ENCODE data around the gene GORASP2. TPM values are rescaled to one million over a fixed set of nuclear protein-coding genes. Genes with fewer than 3 reads are reported as not detected.

Gene GORASP2
- total and polyA plus RNA-seq, 3 experiments from 2014 or later: 70.7 to 101 (median 80.9) TPM

- H3K9me3 Mint-ChIP-seq: no peaks in the 10 kb centered on the region
- POLR2A ChIA-PET: no interaction called here
Measured at GRCh38 chr2:170996316-170996715, 67.3 kb downstream of the GORASP2 start.

GRCh38 chr2:170997893-170998597 is 69.0 kb downstream of the GORASP2 start:
- Histone ChIP-seq H3K4me1 (ENCODE audit: insufficient read depth, low read length) (no peaks in the 10 kb centered on the region), H3K9me3 (ENCODE audit: low read length) (no peaks in the 10 kb centered on the region), H3K27me3 (ENCODE audit: insufficient read depth, low read length, poor library complexity, severe bottlenecking) (no peaks in the 10 kb centered on the region), H3K36me3 (ENCODE audit: insufficient read depth, low read length) (peaks cover 11% of the 10 kb centered on the region), H3K4me3 (ENCODE audit: low read length) (no peak overlapping the region), H3K27ac (ENCODE audit: low read depth, low read length) (no peak overlapping the region)
- no peak for DNase-seq
- Mint-ChIP-seq H3K4me1 (peaks cover 0 to 1% (median 0%) of the 10 kb centered on the region in 3 donors), H3K36me3 (peaks cover 0 to 73% (median 17%) of the 10 kb centered on the region in 3 donors), H3K9me3 (no peaks in the 10 kb centered on the region), H3K27ac (peak overlapping the region in 3 of 8 donors; percentile 21 to 54 (median 31)), H3K4me3 (no peak overlapping the region), H3K27me3 (no peaks in the 10 kb centered on the region)
- ChIA-PET POLR2A (no interaction called here), CTCF (interaction anchor here (1.0 kb wide), 1 partner anchor 9 kb away, joined by 5 read pairs; no protein-coding TSS in a partner anchor)

More at GRCh38 chr2:170996316-170996715, 67.3 kb downstream of the GORASP2 start:
- Histone ChIP-seq H3K27me3 (ENCODE audit: insufficient read depth, low read length, poor library complexity, severe bottlenecking) (no peaks in the 10 kb centered on the region), H3K4me3 (ENCODE audit: low read length) (no peak overlapping the region), H3K36me3 (ENCODE audit: insufficient read depth, low read length) (peaks cover 11% of the 10 kb centered on the region), H3K27ac (ENCODE audit: low read depth, low read length) (no peak overlapping the region), H3K4me1 (ENCODE audit: insufficient read depth, low read length) (no peaks in the 10 kb centered on the region), H3K9me3 (ENCODE audit: low read length) (no peaks in the 10 kb centered on the region)
- Mint-ChIP-seq H3K4me3 (no peak overlapping the region), H3K27me3 (no peaks in the 10 kb centered on the region), H3K4me1 (peaks cover 0 to 1% (median 0%) of the 10 kb centered on the region in 3 donors), H3K36me3 (peaks cover 0 to 76% (median 20%) of the 10 kb centered on the region in 3 donors), H3K27ac (peak overlapping the region in 1 of 8 donors; percentile 17)
- CTCF ChIA-PET: no interaction called here
- no peak for DNase-seq

GRCh38 chr2:170999654-171000053 is 70.6 kb downstream of the GORASP2 start:
- Histone ChIP-seq H3K9me3 (ENCODE audit: low read length) (no peaks in the 10 kb centered on the region), H3K4me1 (ENCODE audit: insufficient read depth, low read length) (no peaks in the 10 kb centered on the region), H3K27me3 (ENCODE audit: insufficient read depth, low read length, poor library complexity, severe bottlenecking) (no peaks in the 10 kb centered on the region), H3K27ac (ENCODE audit: low read depth, low read length) (no peak overlapping the region), H3K36me3 (ENCODE audit: insufficient read depth, low read length) (peaks cover 5% of the 10 kb centered on the region), H3K4me3 (ENCODE audit: low read length) (no peak overlapping the region)
- H3K4me3 Mint-ChIP-seq: no peak overlapping the region
- no peak overlapping the region for H3K27ac Mint-ChIP-seq
- ChIA-PET CTCF (no interaction called here), POLR2A (no interaction called here)
- DNase-seq: no peak
- H3K36me3 Mint-ChIP-seq: peaks cover 7 to 71% (median 17%) of the 10 kb centered on the region in 3 donors
- H3K9me3 Mint-ChIP-seq: no peaks in the 10 kb centered on the region
- H3K27me3 Mint-ChIP-seq: no peaks in the 10 kb centered on the region
- peaks cover 0 to 1% (median 0%) of the 10 kb centered on the region in 3 donors for H3K4me1 Mint-ChIP-seq

DNA sequence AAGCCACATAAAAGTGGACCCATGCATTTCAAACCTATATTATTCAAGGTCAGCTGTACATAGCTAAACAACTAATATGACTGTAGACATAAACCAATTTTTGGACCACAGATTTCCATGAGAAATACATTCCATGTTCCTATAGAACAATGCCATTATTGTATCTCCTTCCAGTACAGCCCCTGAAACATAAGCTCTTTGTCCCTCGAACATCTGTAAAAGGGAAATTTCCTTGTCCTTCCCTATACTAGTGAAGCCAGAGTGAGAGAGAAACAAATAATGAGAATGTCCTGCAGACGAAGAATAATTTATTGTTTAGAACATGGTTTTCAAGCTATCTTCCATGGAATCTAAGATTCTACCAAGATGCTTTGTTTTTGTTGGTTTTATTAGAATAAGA is 75.3 kb downstream of the GORASP2 start:
- Mint-ChIP-seq H3K4me3 (no peak overlapping the region), H3K36me3 (peaks cover 7 to 71% (median 30%) of the 10 kb centered on the region in 3 donors), H3K9me3 (no peaks in the 10 kb centered on the region), H3K4me1 (peaks cover 0 to 5% (median under 1%) of the 10 kb centered on the region in 3 donors), H3K27me3 (no peaks in the 10 kb centered on the region), H3K27ac (no peak overlapping the region)
- ChIA-PET CTCF (no interaction called here), POLR2A (no interaction called here)
- no peak overlapping the region for H3K4me3 ChIP-seq (ENCODE audit: low read length)
- DNase-seq: no peak
- no peaks in the 10 kb centered on the region for H3K4me1 ChIP-seq (ENCODE audit: insufficient read depth, low read length)
- no peaks in the 10 kb centered on the region for H3K9me3 ChIP-seq (ENCODE audit: low read length)
- no peak overlapping the region for H3K27ac ChIP-seq (ENCODE audit: low read depth, low read length)
- peaks cover 13% of the 10 kb centered on the region for H3K36me3 ChIP-seq (ENCODE audit: insufficient read depth, low read length)
- H3K27me3 ChIP-seq (ENCODE audit: insufficient read depth, low read length, poor library complexity, severe bottlenecking): no peaks in the 10 kb centered on the region

- H3K27ac Mint-ChIP-seq: no peak overlapping the region
- H3K36me3 ChIP-seq (ENCODE audit: insufficient read depth, low read length): peaks cover 13% of the 10 kb centered on the region
- CTCF ChIA-PET: no interaction called here
Measured at GRCh38 chr2:171004833-171005232, 75.8 kb downstream of the GORASP2 start.

DNA sequence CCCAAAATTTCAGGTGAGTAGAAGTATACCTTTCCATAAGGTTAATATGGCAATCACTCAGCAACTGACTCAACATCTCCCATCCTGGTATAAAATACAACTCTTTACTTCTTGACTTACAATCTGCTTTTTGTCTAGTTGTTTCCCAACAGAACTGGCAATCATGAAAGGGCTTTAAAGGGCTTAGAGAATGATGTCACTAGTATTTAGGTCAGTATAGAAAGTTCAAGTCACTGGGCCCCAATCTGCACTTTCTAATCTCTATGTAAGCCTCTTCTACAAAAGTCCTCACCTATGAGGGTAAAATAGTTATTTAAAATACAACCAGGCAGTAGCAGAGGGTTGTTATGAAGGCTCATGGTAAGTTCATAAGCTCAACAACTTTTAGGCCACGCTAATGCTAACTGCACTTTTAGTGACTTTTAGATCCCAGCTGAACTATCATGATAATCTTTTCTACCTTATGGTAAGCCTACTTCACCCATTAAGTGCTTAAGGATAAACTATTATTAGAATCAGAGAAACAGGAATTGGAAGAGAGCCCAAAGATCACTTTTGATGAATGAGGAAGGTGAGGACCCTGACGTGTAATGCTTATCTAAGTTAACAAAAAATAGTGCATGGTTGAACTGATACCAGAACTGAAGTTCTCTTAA is 79.6 kb downstream of the GORASP2 start:
- Histone ChIP-seq H3K4me1 (ENCODE audit: insufficient read depth, low read length) (no peaks in the 10 kb centered on the region), H3K27me3 (ENCODE audit: insufficient read depth, low read length, poor library complexity, severe bottlenecking) (no peaks in the 10 kb centered on the region), H3K9me3 (ENCODE audit: low read length) (no peaks in the 10 kb centered on the region), H3K27ac (ENCODE audit: low read depth, low read length) (no peak overlapping the region), H3K4me3 (ENCODE audit: low read length) (no peak overlapping the region), H3K36me3 (ENCODE audit: insufficient read depth, low read length) (peaks cover 12% of the 10 kb centered on the region)
- DNase-seq: no peak
- H3K4me1 Mint-ChIP-seq: peaks cover 0 to 5% (median 0%) of the 10 kb centered on the region in 3 donors
- CTCF ChIA-PET: no interaction called here
- H3K36me3 Mint-ChIP-seq: peaks cover 5 to 68% (median 31%) of the 10 kb centered on the region in 3 donors
- no peaks in the 10 kb centered on the region for H3K27me3 Mint-ChIP-seq
- POLR2A ChIA-PET: no interaction called here
- no peak overlapping the region for H3K4me3 Mint-ChIP-seq
- peak overlapping the region in 3 of 8 donors; percentile 35 to 66 (median 47) for H3K27ac Mint-ChIP-seq
- no peaks in the 10 kb centered on the region for H3K9me3 Mint-ChIP-seq

More at GRCh38 chr2:171004833-171005232, 75.8 kb downstream of the GORASP2 start:
- Mint-ChIP-seq H3K4me3 (no peak overlapping the region), H3K36me3 (peaks cover 7 to 71% (median 32%) of the 10 kb centered on the region in 3 donors), H3K4me1 (peaks cover 0 to 5% (median 0%) of the 10 kb centered on the region in 3 donors), H3K9me3 (no peaks in the 10 kb centered on the region), H3K27me3 (no peaks in the 10 kb centered on the region)
- H3K27ac ChIP-seq (ENCODE audit: low read depth, low read length): no peak overlapping the region
- no peak for DNase-seq
- no peaks in the 10 kb centered on the region for H3K27me3 ChIP-seq (ENCODE audit: insufficient read depth, low read length, poor library complexity, severe bottlenecking)
- POLR2A ChIA-PET: no interaction called here
- H3K9me3 ChIP-seq (ENCODE audit: low read length): no peaks in the 10 kb centered on the region
- H3K4me1 ChIP-seq (ENCODE audit: insufficient read depth, low read length): no peaks in the 10 kb centered on the region
- no peak overlapping the region for H3K4me3 ChIP-seq (ENCODE audit: low read length)

DNA sequence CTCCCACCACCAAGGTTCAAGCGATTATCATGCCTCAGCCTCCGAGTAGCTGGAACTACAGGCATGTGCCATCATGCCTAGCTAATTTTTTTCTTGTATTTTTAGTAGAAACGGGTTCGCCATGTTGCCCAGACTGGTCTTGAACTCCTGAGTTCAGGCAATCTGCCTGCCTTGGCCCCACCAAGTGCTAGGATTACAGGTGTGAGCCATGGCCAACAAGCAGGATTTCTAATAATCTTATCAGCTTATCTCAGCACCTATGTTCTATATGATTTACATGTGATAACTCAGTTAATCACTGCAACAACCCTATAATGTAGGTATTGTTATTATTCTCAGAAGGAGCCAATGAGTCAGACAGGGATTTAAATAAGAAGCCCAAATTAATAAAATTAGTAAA is 80.3 kb downstream of the GORASP2 start:
- ChIA-PET CTCF (no interaction called here), POLR2A (no interaction called here)
- Mint-ChIP-seq H3K4me1 (peaks cover 0 to 5% (median 0%) of the 10 kb centered on the region in 3 donors), H3K9me3 (no peaks in the 10 kb centered on the region), H3K36me3 (peaks cover 6 to 68% (median 31%) of the 10 kb centered on the region in 3 donors), H3K4me3 (no peak overlapping the region), H3K27me3 (no peaks in the 10 kb centered on the region), H3K27ac (no peak overlapping the region)
- H3K36me3 ChIP-seq (ENCODE audit: insufficient read depth, low read length): peaks cover 12% of the 10 kb centered on the region
- H3K4me1 ChIP-seq (ENCODE audit: insufficient read depth, low read length): no peaks in the 10 kb centered on the region
- no peaks in the 10 kb centered on the region for H3K9me3 ChIP-seq (ENCODE audit: low read length)
- H3K4me3 ChIP-seq (ENCODE audit: low read length): no peak overlapping the region
- DNase-seq: no peak
- no peaks in the 10 kb centered on the region for H3K27me3 ChIP-seq (ENCODE audit: insufficient read depth, low read length, poor library complexity, severe bottlenecking)
- no peak overlapping the region for H3K27ac ChIP-seq (ENCODE audit: low read depth, low read length)

- no peak overlapping the region for H3K4me3 Mint-ChIP-seq
- no peaks in the 10 kb centered on the region for H3K9me3 Mint-ChIP-seq
- ChIA-PET CTCF (no interaction called here), POLR2A (no interaction called here)
- Histone ChIP-seq H3K27me3 (ENCODE audit: insufficient read depth, low read length, poor library complexity, severe bottlenecking) (no peaks in the 10 kb centered on the region), H3K27ac (ENCODE audit: low read depth, low read length) (no peak overlapping the region), H3K36me3 (ENCODE audit: insufficient read depth, low read length) (peaks cover 4% of the 10 kb centered on the region), H3K4me3 (ENCODE audit: low read length) (no peak overlapping the region), H3K9me3 (ENCODE audit: low read length) (no peaks in the 10 kb centered on the region), H3K4me1 (ENCODE audit: insufficient read depth, low read length) (no peaks in the 10 kb centered on the region)
- no peak overlapping the region for H3K27ac Mint-ChIP-seq
- H3K27me3 Mint-ChIP-seq: no peaks in the 10 kb centered on the region
- DNase-seq: no peak
- H3K36me3 Mint-ChIP-seq: peaks cover 4 to 48% (median 21%) of the 10 kb centered on the region in 3 donors
- H3K4me1 Mint-ChIP-seq: peaks cover 0 to 9% (median 4%) of the 10 kb centered on the region in 3 donors
Measured at GRCh38 chr2:171013851-171014250, 84.8 kb downstream of the GORASP2 start.

Measured in CD8-positive, alpha-beta memory T cell (primary cell).